Measurements from ENCODE around the gene VHLL.

DNA sequence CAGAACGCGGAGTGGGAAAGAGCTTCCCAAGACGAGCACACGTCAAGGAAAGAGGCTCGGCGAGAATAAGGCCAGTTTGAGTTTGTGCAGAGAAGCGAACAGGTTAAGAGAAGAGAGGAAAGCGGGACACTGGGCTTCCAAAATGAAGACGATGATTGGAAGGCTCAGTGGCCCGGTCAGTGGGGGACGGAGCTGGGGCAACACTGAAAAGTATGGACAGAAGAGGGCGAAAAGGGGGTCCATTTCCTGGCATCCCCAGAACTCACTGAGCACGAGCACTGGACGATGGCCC is 38.7 kb upstream of the VHLL start:
- TF ChIP-seq, protein P1, sequence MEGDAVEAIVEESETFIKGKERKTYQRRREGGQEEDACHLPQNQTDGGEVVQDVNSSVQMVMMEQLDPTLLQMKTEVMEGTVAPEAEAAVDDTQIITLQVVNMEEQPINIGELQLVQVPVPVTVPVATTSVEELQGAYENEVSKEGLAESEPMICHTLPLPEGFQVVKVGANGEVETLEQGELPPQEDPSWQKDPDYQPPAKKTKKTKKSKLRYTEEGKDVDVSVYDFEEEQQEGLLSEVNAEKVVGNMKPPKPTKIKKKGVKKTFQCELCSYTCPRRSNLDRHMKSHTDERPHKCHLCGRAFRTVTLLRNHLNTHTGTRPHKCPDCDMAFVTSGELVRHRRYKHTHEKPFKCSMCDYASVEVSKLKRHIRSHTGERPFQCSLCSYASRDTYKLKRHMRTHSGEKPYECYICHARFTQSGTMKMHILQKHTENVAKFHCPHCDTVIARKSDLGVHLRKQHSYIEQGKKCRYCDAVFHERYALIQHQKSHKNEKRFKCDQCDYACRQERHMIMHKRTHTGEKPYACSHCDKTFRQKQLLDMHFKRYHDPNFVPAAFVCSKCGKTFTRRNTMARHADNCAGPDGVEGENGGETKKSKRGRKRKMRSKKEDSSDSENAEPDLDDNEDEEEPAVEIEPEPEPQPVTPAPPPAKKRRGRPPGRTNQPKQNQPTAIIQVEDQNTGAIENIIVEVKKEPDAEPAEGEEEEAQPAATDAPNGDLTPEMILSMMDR (IDR thresholded peaks at IDR 0.05) = no peak
- no peak for TF ChIP-seq POLR2A (IDR thresholded peaks at IDR 0.05)

Data from vagina (tissue), 2 donors.